NCI-H1417 treated with DMSO at 0.1 percent for 48 hours (cell line): ENCODE measurements around the gene BYSL.

Experiments
- DNase-seq: peaks from one replicate; lab custom pipeline; 2025; lab: John Stamatoyannopoulos, UW

BYSL gene

GRCh38 chr6:41920921-41921711 lies at the start of gene BYSL, which contains the start of gene MED20:
Gene BYSL, plus strand, starts transcription at chr6:41921499. Its CDS starts 64 bp downstream, at chr6:41921563.
Gene MED20, minus strand, starts transcription at chr6:41921139. Its CDS starts 121 bp downstream, at chr6:41921018.
- peak; percentile 64 for DNase-seq

GRCh38 chr6:41871691-41872090 lies 49.6 kb upstream of the BYSL start:
- DNase-seq: no peak

GRCh38 chr6:41872147-41872546 lies 49.2 kb upstream of the BYSL start:
- no peak for DNase-seq

- no peak for DNase-seq
Measured at GRCh38 chr6:41874741-41875140, 46.6 kb upstream of the BYSL start.

GRCh38 chr6:41877051-41877680 lies 44.1 kb upstream of the BYSL start:
- DNase-seq: no peak

- DNase-seq: no peak
Measured at GRCh38 chr6:41878246-41878645, 43.1 kb upstream of the BYSL start.

- no peak for DNase-seq
Measured at GRCh38 chr6:41878961-41879405, 42.3 kb upstream of the BYSL start.

- DNase-seq: no peak
Measured at GRCh38 chr6:41881506-41881905, 39.8 kb upstream of the BYSL start.

GRCh38 chr6:41884957-41885356 lies 36.3 kb upstream of the BYSL start:
- DNase-seq: no peak

- DNase-seq: no peak
Measured at GRCh38 chr6:41885930-41886329, 35.4 kb upstream of the BYSL start.

- DNase-seq: no peak
Measured at GRCh38 chr6:41887331-41887751, 34.0 kb upstream of the BYSL start.

GRCh38 chr6:41892921-41893564 lies 28.3 kb upstream of the BYSL start:
- DNase-seq: no peak

GRCh38 chr6:41894366-41895299 lies 26.7 kb upstream of the BYSL start:
- peak; percentile 77 for DNase-seq

- peak; percentile 77 for DNase-seq
Measured at GRCh38 chr6:41895300-41896233, 25.7 kb upstream of the BYSL start, which contains the start of gene USP49. Gene USP49, minus strand, starts transcription at chr6:41895375. Its CDS starts 88,392 bp downstream, at chr6:41806983.

- no peak for DNase-seq
Measured at GRCh38 chr6:41896281-41896680, 25.0 kb upstream of the BYSL start.

GRCh38 chr6:41900861-41901260 lies 20.4 kb upstream of the BYSL start:
- no peak for DNase-seq

- no peak for DNase-seq
Measured at GRCh38 chr6:41901882-41902519, 19.3 kb upstream of the BYSL start.

- DNase-seq: no peak
Measured at GRCh38 chr6:41909727-41910126, 11.6 kb upstream of the BYSL start.

- DNase-seq: no peak
Measured at GRCh38 chr6:41914343-41914742, 7.0 kb upstream of the BYSL start.
